ENCODE results near the gene PRM1.

Gene PRM1

DNA sequence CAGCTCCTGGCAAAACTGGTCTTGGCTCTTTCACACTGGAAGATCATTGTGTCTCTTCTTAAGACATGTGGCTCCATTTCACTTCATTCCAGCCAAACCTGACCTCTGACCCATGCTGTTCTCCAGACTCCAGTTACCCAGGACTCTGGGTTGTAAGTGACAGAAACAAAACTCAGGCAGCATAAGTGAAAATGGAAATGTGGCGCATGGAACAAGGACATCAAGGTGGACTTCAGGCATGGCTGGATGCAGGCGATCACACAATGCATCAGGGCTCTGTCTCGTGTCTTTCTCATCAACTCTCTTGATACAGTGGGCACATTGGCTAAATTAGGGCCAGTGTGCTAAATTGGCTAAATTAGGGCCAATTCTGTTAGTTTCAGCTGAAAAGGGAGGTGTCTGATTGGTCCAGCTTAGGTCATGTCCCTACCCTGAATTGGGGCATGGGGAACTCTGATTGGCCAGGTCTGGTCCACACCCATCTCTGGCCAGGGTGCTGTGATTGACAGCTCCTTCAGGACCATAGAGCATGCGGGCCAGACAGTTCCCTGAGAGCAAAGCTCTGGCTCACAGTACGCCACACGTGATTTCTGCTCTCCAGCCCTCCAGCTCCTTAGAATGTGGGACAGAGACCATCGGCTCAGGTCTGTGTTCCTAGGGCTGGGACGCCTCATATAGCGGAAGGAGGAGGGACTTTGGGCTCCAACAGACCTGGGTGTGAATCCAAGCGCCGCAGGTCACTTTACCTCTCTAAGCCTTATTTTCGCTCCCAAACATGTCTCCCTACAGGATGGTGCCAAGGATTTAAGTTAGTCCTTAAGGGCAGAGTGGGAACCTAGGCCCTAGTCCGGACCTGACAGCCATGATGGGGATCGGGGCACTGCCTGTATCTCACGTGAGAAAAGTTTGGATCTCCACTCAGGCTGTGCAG lies 42.6 kb downstream of the PRM1 start:
- DNase-seq (ENCODE audit: extremely low spot score), result no peak
- TF ChIP-seq, protein P1, sequence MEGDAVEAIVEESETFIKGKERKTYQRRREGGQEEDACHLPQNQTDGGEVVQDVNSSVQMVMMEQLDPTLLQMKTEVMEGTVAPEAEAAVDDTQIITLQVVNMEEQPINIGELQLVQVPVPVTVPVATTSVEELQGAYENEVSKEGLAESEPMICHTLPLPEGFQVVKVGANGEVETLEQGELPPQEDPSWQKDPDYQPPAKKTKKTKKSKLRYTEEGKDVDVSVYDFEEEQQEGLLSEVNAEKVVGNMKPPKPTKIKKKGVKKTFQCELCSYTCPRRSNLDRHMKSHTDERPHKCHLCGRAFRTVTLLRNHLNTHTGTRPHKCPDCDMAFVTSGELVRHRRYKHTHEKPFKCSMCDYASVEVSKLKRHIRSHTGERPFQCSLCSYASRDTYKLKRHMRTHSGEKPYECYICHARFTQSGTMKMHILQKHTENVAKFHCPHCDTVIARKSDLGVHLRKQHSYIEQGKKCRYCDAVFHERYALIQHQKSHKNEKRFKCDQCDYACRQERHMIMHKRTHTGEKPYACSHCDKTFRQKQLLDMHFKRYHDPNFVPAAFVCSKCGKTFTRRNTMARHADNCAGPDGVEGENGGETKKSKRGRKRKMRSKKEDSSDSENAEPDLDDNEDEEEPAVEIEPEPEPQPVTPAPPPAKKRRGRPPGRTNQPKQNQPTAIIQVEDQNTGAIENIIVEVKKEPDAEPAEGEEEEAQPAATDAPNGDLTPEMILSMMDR (IDR thresholded peaks at IDR 0.05; ENCODE audit: control extremely low read depth, extremely low read depth, low read depth, missing control alignments), result no peak
- POLR2A ChIA-PET, result interaction anchor here (1.0 kb wide), 1 partner anchor 9 kb away, joined by 5 read pairs; no protein-coding TSS in a partner anchor
- CTCF ChIA-PET, result interaction anchor here (1.0 to 1.6 kb wide), 5 partner anchors 8 to 284 kb away, joined by 3 to 5 read pairs (median 3); partner anchors contain the start of gene SOCS1

DNA sequence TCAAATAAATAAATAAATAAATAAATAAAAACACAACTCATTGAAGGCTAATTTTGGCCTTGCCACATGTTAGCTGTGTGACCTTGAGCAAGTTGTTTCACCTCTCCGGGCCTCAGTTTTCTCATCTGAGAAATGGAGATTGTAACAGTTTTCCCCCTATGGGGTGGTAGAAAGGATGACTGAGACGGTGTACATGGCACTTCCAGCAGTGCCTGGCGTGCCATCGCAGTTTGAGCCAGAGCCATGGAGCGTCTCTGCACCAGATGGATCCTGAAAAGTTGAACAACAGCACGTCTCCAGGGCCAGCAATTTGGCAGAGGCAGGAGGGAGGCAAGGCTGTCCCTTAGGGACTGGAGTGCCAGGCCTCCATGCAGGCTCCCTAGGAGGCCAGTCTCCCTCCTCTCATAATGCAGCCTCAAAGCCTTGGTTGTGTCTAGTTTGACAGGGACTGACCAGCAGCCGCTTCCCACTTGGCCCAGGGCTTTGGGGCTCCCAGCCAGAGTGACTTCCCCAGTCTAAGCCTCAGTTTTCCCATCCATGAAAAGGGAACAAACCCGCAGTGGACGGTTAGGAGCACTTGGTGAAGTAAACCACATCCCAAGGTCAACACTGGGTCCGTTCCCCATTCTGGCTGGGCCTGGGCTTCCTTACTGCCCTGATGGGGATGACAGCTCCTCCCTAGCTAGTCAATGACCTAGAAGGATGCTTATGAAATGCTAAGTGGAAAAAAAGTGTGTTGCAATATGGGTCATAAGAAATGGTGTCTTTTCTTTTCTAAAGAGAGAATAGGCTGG lies 44.5 kb downstream of the PRM1 start:
- CTCF ChIA-PET, result interaction anchor here (1.5 to 1.6 kb wide), 2 partner anchors 9 to 15 kb away, joined by 5 to 6 read pairs; no protein-coding TSS in a partner anchor
- DNase-seq (ENCODE audit: extremely low spot score), result no peak
- TF ChIP-seq, protein P1 (IDR thresholded peaks at IDR 0.05; ENCODE audit: control extremely low read depth, extremely low read depth, low read depth, missing control alignments), result no peak
- POLR2A ChIA-PET, result no interaction called here

DNA sequence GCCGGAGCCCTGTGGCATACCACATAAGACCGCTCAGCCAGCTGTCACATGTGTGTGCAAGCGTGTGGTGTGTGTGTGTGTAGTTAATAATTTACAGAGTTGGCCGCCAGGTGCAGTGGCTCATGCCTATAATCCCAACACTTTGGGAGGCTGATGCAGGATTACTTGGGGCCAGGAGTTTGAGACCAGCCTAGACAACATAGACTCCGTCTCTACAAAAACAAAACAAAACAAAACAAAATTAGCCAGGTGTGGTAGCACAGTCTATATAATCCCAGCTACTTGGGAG lies 45.5 kb downstream of the PRM1 start:
- TF ChIP-seq, protein P1 (IDR thresholded peaks at IDR 0.05; ENCODE audit: control extremely low read depth, extremely low read depth, low read depth, missing control alignments), result no peak
- ChIA-PET POLR2A (no interaction called here), CTCF (interaction anchor here (1.5 to 1.6 kb wide), 2 partner anchors 10 to 16 kb away, joined by 5 to 6 read pairs; no protein-coding TSS in a partner anchor)
- no peak for DNase-seq (ENCODE audit: extremely low spot score)

DNA sequence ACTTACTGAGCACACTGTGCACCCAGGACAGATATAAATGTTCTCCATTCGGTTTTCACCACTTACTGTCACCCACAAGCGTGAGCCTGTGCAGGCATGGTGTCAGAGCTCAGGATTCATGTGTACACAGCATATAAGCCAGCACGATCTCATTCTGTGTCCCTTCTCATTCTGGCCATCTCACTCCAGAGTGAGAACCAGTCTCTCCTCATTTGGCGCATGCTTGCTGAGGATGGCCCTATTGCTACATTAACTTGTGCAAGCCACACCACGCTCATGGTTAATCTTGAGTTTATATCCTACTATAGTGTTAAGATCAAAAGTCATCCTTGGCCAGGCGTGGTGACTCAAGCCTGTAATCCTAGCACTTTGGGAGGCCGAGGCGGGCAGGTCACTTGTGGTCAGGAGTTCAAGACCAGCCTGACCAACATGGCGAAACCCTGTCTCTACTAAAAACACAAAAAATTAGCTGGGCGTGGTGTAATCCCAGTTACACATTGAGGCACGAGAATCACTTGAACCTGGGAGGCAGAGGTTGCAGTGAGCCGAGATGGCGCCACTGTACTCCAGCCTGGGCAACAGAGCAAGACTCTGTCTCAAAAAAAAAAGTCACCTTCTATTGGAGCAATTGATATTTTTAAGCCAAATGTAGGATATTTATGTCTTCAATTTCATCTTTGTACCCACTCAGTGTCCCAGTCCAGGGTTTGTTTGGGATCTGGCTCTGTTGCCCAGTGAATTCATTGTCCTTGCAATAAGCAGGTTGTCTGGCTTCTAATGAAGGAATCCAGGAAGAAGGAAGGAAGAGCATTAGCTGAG lies 46.0 kb downstream of the PRM1 start:
- TF ChIP-seq, protein P1 (IDR thresholded peaks at IDR 0.05; ENCODE audit: control extremely low read depth, extremely low read depth, low read depth, missing control alignments), result no peak
- no peak for DNase-seq (ENCODE audit: extremely low spot score)
- POLR2A ChIA-PET, result no interaction called here
- CTCF ChIA-PET, result interaction anchor here (1.6 to 1.8 kb wide), 2 partner anchors 11 to 29 kb away, joined by 3 to 5 read pairs; no protein-coding TSS in a partner anchor

DNA sequence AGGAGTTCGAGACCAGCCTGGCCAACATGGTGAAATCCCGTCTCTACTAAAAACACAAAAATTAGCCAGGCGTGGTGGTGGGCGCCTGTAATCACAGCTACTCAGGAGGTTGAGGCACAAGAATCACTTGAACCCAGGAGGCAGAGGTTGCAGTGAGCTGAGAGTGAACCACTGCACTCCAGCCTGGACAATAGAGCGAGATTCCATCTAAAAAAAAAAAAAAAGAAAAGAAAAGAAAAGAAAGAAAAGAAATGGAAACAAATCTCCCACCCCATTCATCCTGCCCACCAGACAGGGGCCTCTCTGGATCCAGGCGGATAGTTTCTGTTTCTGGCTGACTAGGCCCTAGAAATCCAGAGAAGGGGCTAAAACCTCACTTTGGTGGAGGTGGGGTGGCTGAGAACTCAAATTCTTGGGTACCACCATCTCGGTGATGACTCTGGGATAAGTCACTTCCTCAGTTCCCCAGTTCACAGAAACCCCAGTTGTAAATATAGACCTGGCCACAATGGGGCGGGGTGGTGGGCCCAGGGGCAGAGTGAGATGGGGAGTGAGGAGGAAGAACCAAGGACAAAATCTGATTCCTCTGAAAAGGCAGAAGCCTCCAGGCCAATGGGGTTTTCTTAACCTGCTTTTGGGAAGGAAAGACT lies 47.3 kb downstream of the PRM1 start:
- ChIA-PET POLR2A (interaction anchor here (0.9 kb wide), 1 partner anchor 21 kb away, joined by 4 read pairs; no protein-coding TSS in a partner anchor), CTCF (interaction anchor here (0.8 to 2.3 kb wide), 5 partner anchors 9 to 28 kb away, joined by 3 to 9 read pairs (median 3); no protein-coding TSS in a partner anchor)
- no peak for DNase-seq (ENCODE audit: extremely low spot score)
- TF ChIP-seq, protein P1 (IDR thresholded peaks at IDR 0.05; ENCODE audit: control extremely low read depth, extremely low read depth, low read depth, missing control alignments), result no peak

Measured in GM10248 (cell line).